CD4-positive, alpha-beta T cell (primary cell): ENCODE results near the gene ST3GAL2. TPM values are rescaled to one million over a fixed set of nuclear protein-coding genes. Genes with fewer than 3 reads are reported as not detected.

Source experiments
- ATAC-seq: fragments of 200-7000 bp; cut with Tn5 transposase; one replicate; pipeline ENCODE4 v1.10.0; 2022; ENCODE audit warnings: mild to moderate bottlenecking; ENCODE audit not compliant: poor library complexity
- CTCF ChIA-PET: fragments of 350-600 bp; sonication (Branson Sonifier 250); formaldehyde crosslinking; loops from one replicate; lab custom pipeline; 2021; ENCODE audit warnings: antibody characterized with exemption, inconsistent platforms; lab: Charles Lee
- POLR2A ChIA-PET: fragments of 350-600 bp; sonication (Branson Sonifier 250); formaldehyde crosslinking; loops from one replicate; lab custom pipeline; 2021; ENCODE audit warnings: antibody characterized with exemption, inconsistent platforms; lab: Charles Lee
- DNase-seq, 14 experiments: peaks; one replicate each; pipeline ENCODE4 v3.0.0-alpha.2; 2013 to 2020; ENCODE audit warnings: mixed read lengths in 2 of 14
- H3K27ac ChIP-seq, 2 donors: one replicate each; pipeline versions ENCODE4 v1.5.1 to v1.7.0; 2013; ENCODE audit warnings: low read length in 2 of 2, low read depth in 1 of 2, mild to moderate bottlenecking in 1 of 2
- H3K27me3 ChIP-seq, 2 experiments: 1 replicate in 1 of 2; 2 replicates in 1 of 2; pipeline versions ENCODE4 v1.6.1 to v1.7.0; 2013; ENCODE audit warnings: low read length in 2 of 2, control low read depth in 1 of 2, mild to moderate bottlenecking in 1 of 2, moderate library complexity in 1 of 2; ENCODE audit not compliant: insufficient read depth in 2 of 2, control insufficient read depth in 1 of 2
- H3K36me3 ChIP-seq: one replicate; pipeline ENCODE4 v1.6.1; 2013; ENCODE audit warnings: low read length, control low read depth; ENCODE audit not compliant: insufficient read depth
- H3K4me1 ChIP-seq: one replicate; pipeline ENCODE4 v1.6.1; 2013; ENCODE audit warnings: low read length, control low read depth; ENCODE audit not compliant: insufficient read depth
- H3K4me3 ChIP-seq: one replicate; pipeline ENCODE4 v1.5.1; 2013; ENCODE audit warnings: mild to moderate bottlenecking, low read length, moderate library complexity
- H3K9me3 ChIP-seq, 2 experiments: 1 replicate in 1 of 2; 2 replicates in 1 of 2; pipeline versions ENCODE4 v1.6.1 to v1.7.0; 2013; ENCODE audit warnings: low read length in 2 of 2, mild to moderate bottlenecking in 2 of 2, control low read depth in 1 of 2, moderate library complexity in 1 of 2; ENCODE audit not compliant: control insufficient read depth in 1 of 2, insufficient read depth in 1 of 2
- H3K27ac Mint-ChIP-seq: one replicate; pipeline ENCODE4 v1.8.0; 2020; ENCODE audit warnings: mixed read lengths
- H3K27me3 Mint-ChIP-seq: one replicate; pipeline ENCODE4 v1.8.0; 2021; ENCODE audit warnings: mixed read lengths
- H3K36me3 Mint-ChIP-seq: one replicate; pipeline ENCODE4 v1.8.0; 2021; ENCODE audit warnings: low read depth, mixed read lengths
- H3K4me1 Mint-ChIP-seq: one replicate; pipeline ENCODE4 v1.8.0; 2021; ENCODE audit warnings: low read depth, mixed read lengths
- H3K4me3 Mint-ChIP-seq: one replicate; pipeline ENCODE4 v1.8.0; 2020; ENCODE audit warnings: mild to moderate bottlenecking, mixed read lengths
- H3K9me3 Mint-ChIP-seq: one replicate; pipeline ENCODE4 v1.8.0; 2020; ENCODE audit warnings: mixed read lengths
- CTCF ChIP-seq: fragments of 200-600 bp; IDR thresholded peaks from one replicate; pipeline ENCODE4 v1.8.0; 2022; ENCODE audit warnings: antibody characterized with exemption, mild to moderate bottlenecking
- intact Hi-C, 2 experiments: fragments of 100-400 bp; cut with DNase I in 1 of 2; cut with micrococcal nuclease in 1 of 2; formaldehyde crosslinking; loops; one replicate each; pipeline versions ENCODE4 v1.15.1 to v1.9.0; 2023 to 2025; cut with DNase I, micrococcal nuclease
- polyA plus RNA-seq, 2 donors: library from polyadenylated mRNA; unstranded; fragments of 120-200 nt; gene quantifications; one replicate each; pipeline ENCODE4 v1.2.1, GENCODE V29; 2013
- total RNA-seq, 174 experiments: library from RNA in 2 of 174; stranded (reverse) in 2 of 174; gene quantifications; one replicate each; pipeline ENCODE4 v1.2.3 and lab custom pipeline; 2021 to 2026

The ST3GAL2 gene
- total RNA-seq (10 to 100 TPM in 1 of 2 experiments, 1 to 10 TPM in 1; 9.8 to 11.1 TPM), total RNA-seq (lab: John Stamatoyannopoulos, UW) (21.6 to 119 (median 53.8) reads per million in 172 experiments)
- 15.0 TPM for polyA plus RNA-seq (2013, experiment 1 of 2)
- polyA plus RNA-seq (2013, experiment 2 of 2): 15.2 TPM

- peak; percentile 97 for ATAC-seq
These were observed at the start of gene ST3GAL2 for GRCh38 chr16:70438969-70439862. Gene ST3GAL2, minus strand, starts transcription at chr16:70439100. Its CDS starts 40,570 bp downstream, at chr16:70398530.

GRCh38 chr16:70484867-70485266, 46.0 kb upstream of the ST3GAL2 start:
- Histone ChIP-seq H3K27ac (no peak overlapping the region), H3K4me1 (no peaks in the 10 kb centered on the region), H3K27me3 (no peaks in the 10 kb centered on the region), H3K4me3 (no peak overlapping the region), H3K36me3 (peaks cover 56% of the 10 kb centered on the region), H3K9me3 (no peaks in the 10 kb centered on the region)
- H3K27ac Mint-ChIP-seq: no peak overlapping the region
- DNase-seq (no peak), ATAC-seq (no peak)
- no peak overlapping the region for H3K4me3 Mint-ChIP-seq
- no peaks in the 10 kb centered on the region for H3K4me1 Mint-ChIP-seq
- H3K9me3 Mint-ChIP-seq: no peaks in the 10 kb centered on the region
- POLR2A ChIA-PET: interaction anchor here (0.9 kb wide), 1 partner anchor 103 kb away, joined by 3 read pairs; no protein-coding TSS in a partner anchor
- TF ChIP-seq CTCF: no peak
- H3K27me3 Mint-ChIP-seq: no peaks in the 10 kb centered on the region
- peaks cover 49% of the 10 kb centered on the region for H3K36me3 Mint-ChIP-seq
- CTCF ChIA-PET: no interaction called here
- intact Hi-C loops: no loop called here

More at GRCh38 chr16:70438969-70439862, at the start of gene ST3GAL2:
- Mint-ChIP-seq H3K36me3 (peaks cover 10% of the 10 kb centered on the region), H3K9me3 (no peaks in the 10 kb centered on the region), H3K27ac (peak within 1 kb of the TSS; percentile 82), H3K27me3 (no peaks in the 10 kb centered on the region), H3K4me3 (peak within 1 kb of the TSS; percentile 92), H3K4me1 (peaks cover 45% of the 10 kb centered on the region)
- DNase-seq: peak; percentile 87 to 96 (median 94)
- Histone ChIP-seq H3K36me3 (peaks cover 4% of the 10 kb centered on the region), H3K27ac (peak within 1 kb of the TSS in 1 of 2 donors; percentile 33), H3K9me3 (no peaks in the 10 kb centered on the region), H3K27me3 (no peaks in the 10 kb centered on the region), H3K4me1 (peaks cover 33% of the 10 kb centered on the region), H3K4me3 (peak within 1 kb of the TSS; percentile 94)
- ChIA-PET POLR2A (interaction anchor here (0.8 to 3.5 kb wide), 13 partner anchors 11 to 187 kb away, joined by 3 to 53 read pairs (median 6); partner anchors contain the start of genes AARS1, DDX19A, EXOSC6 and FCSK), CTCF (interaction anchor here (0.7 to 1.1 kb wide), 2 partner anchors 30 kb away, joined by 3 read pairs; no protein-coding TSS in a partner anchor)
- no peak for TF ChIP-seq CTCF
- intact Hi-C loops: loop anchor here (1.0 to 5.0 kb wide), 7 partner anchors 15 to 363 kb away; partner anchors contain the start of genes FCSK (in 2 of the 2), COG4 (in 1 of the 2), SF3B3 (in 1 of the 2) and VAC14 (in 1 of the 2)

- intact Hi-C loops: no loop called here
- ChIA-PET CTCF (no interaction called here), POLR2A (no interaction called here)
- Histone ChIP-seq H3K4me1 (peaks cover 9% of the 10 kb centered on the region), H3K27ac (no peak overlapping the region), H3K27me3 (no peaks in the 10 kb centered on the region), H3K4me3 (no peak overlapping the region), H3K36me3 (peaks cover 64% of the 10 kb centered on the region), H3K9me3 (no peaks in the 10 kb centered on the region)
- Mint-ChIP-seq H3K36me3 (peaks cover 44% of the 10 kb centered on the region), H3K27me3 (no peaks in the 10 kb centered on the region), H3K27ac (no peak overlapping the region), H3K9me3 (no peaks in the 10 kb centered on the region), H3K4me1 (no peaks in the 10 kb centered on the region), H3K4me3 (no peak overlapping the region)
- DNase-seq: no peak
- ATAC-seq: no peak
- TF ChIP-seq CTCF: no peak
These were observed 44.5 kb upstream of the ST3GAL2 start for GRCh38 chr16:70483426-70483825.
